HG03521 (cell line): Measurements from ENCODE around the gene ASPDH.

Experiments
- ATAC-seq: cut with Tn5 transposase; IDR thresholded peaks from one replicate; pipeline ENCODE4 v1.9.1; 2021; ENCODE audit warnings: mild to moderate bottlenecking, moderate library complexity; ENCODE audit not compliant: unreplicated experiment

ASPDH gene

GRCh38 chr19:50498219-50499056, 15.3 kb downstream of the ASPDH start:
- ATAC-seq = no peak

GRCh38 chr19:50497022-50497405, 16.7 kb downstream of the ASPDH start:
- ATAC-seq = no peak

GRCh38 chr19:50496189-50497021, 17.3 kb downstream of the ASPDH start:
- no peak for ATAC-seq

DNA sequence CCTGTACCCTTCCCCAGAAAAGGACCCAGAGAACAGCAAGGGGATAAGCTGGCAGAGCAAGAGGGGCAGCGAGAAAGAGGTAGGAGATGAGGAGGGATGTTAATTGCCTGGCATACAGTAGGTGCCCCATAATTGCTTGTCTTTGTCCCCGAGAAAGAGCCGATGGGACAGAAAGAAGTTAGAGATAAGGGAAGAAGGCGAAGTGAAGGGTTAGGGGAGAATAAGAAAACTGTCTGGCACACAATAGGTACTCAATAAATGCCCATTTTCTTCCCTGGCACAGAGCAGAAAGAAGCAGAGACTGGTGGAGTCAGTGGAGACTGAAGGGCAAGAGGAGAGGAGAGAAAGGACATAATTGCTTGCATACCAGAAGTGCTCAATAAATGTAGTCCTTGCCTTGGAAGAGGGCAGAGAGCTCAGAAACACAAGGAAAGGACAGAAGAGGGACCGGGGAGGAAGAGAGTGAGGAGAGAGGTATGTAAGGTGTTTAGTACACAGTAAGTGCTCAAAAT, 18.6 kb downstream of the ASPDH start:
- no peak for ATAC-seq

- no peak for ATAC-seq
These were observed 19.3 kb downstream of the ASPDH start for GRCh38 chr19:50494186-50495019.

- no peak for ATAC-seq
These were observed 20.5 kb downstream of the ASPDH start for GRCh38 chr19:50493171-50493570.

DNA sequence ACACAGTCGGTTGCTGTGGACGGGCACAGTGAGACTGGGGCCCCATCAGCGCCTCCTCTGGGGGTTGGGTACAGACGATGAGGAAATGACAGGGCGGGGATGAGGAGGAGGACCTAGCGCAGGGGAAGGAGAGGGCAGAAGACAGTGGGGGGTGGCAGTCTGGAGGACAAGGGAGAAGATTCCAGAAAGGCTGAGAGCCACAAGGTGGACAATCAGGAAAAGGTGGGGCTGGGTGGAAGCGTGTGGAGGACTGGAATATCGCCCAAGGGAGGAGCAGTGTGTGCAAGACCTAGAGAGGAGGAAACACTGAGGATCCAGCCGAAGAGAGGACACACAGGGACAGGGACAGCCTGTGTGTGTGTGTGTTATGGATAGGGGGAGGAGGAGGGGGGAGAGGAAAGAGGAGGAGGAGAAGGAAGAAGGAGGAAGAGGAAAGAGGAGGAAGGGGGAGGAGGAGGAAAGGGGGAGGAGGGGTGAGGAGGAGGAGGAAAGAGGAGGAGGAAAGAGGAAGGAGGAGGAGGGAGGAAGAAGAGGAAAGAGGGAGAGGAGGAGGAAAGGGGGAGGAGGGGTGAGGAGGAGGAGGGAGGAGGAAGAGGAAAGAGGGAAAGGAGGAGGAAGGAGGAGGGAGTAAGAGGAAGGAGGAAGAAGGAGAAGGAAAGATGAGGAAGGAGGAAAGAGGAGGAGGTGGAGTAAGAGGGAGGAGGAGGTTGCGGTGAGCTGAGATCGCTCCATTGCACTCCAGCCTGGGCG, 21.2 kb downstream of the ASPDH start:
- ATAC-seq = no peak

GRCh38 chr19:50490991-50491472, 22.7 kb downstream of the ASPDH start:
- no peak for ATAC-seq

DNA sequence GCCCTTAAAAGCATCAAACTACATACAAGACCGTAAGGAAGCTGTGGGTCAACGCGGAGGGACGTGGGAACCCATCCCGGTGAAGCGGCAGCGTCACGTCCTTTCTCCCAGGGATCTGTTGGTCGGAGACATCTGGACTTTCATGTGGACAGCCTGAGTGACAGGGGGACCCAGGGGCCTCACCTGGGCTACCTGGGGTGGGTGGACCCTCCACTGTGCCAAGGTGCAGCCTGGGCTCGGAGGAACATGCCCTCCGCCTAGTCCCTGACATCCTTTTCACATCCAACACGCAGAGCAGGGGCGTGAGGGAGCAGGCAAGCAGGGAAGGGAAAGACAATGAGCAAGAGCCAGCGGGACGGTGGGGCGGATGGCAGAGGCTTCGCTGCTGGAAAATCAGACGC, 23.3 kb downstream of the ASPDH start:
- ATAC-seq = no peak

GRCh38 chr19:50489461-50490011, 24.2 kb downstream of the ASPDH start:
- no peak for ATAC-seq

DNA sequence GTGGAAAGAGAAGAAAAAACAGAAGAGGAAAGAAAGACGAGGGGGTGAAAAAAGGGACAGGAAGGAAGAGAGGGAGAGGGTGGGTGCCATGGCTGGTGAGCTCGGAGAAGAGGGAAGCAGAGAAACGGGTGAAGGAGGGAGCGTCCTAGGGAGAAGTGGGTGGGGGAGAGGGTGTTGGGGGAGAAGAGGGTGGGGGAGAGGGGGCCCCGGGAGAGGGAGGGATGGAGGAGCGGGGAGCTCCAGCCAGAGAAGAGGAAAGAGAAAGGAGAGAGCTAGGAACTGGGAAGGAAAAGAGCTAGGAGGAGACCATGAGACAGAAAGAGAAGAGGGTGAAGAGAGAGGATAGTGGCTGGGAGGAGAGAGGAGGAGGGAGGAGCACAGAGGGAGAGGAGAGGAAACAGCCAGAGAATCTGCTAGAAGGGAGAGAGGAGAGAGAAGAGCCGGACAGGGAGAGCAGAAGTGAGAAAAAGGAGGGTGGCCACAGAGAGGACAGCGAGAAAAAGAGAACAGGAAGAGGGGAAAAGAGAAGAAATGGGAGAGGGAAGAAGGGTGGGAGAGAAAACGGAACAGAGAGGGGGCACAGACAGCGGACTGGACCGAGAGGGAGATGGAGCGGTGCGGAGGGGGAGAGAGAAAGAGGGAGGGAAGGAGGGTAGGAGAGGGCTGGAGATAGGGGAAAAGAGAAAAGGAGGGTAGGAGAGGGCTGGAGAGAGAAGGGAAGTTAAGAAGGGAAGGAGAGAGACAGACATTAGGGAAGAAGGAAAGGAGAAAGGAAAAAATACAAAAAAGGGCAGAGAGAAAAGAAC, 25.1 kb downstream of the ASPDH start:
- ATAC-seq = no peak

DNA sequence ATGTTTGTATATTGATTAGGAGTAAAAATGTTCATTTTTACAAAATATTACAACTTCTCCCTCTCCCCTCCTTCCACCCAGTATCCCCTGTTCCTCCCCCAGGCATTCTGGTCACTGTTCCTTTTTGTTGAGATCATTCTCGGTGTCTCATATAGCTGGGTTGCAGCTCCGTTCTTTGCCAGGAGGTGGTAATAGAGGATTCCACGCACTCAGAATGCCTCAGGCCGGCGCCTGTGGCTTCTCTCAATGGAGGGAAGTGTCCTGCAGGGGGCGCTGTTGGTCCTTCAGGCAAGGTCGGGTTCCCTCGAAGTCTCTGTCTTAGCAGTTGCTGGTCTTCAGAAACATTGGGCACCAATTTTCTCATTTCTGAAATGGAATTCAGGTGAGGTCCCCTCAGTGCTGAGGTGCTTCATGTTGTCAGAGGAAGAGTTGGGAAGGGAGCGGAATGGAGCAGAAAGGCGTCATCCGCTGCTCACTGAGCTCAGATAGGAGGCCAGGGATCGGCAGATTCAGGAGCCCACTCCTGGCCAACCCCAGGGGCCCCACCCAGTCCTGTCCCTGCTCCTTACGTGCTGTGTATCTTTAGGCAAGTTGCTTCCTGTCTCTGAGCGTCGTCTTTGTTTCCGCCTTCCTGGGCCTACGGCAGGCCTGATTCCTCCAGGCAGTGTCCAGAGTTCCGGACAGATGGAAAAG, 26.7 kb downstream of the ASPDH start:
- ATAC-seq = no peak

DNA sequence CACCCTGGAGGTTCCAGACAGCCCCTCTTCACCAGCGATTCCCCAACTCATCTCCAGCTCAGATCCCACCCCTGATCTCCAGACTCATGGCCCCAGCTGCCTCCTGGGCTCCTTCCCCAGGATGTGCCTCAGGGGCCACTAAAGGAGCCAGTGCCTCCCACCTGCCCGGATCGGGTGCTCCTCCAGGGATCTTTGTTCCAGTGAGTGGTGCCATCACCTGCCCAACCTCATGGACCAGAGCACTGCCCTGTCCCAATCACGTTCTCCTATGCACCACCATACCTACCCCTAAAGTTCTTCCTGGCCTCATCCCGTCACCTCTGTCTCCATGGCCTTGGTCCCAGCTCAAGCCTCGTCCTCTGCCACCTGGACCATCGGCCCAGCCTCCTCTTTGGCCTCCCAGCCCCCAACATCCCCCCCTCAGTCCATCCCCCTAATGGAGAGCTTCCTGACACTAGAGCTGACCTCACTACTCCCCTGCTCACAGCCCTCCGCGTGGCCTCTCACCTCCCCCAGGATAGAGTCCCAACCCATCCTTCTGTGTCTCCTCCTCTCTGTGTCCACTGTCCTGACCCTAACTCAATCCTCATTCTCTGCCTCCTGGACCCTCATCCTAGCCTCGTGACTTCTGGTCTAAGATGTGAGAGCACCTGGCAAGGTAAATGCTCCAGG, 28.3 kb downstream of the ASPDH start:
- ATAC-seq = no peak

DNA sequence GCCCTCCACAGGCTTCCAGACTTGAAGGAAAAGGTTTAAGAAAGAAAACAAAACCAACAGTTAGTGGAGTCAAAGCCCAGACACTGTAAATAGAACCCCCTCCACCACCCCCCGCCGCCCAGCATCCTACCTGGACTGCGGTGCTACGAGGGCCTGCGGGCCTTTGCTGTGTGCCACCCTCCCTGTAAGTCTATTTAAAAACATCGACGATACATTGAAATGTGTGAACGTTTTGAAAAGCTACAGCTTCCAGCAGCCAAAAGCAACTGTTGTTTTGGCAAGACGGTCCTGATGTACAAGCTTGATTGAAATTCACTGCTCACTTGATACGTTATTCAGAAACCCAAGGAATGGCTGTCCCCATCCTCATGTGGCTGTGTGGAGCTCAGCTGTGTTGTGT, 30.8 kb downstream of the ASPDH start:
- no peak for ATAC-seq

DNA sequence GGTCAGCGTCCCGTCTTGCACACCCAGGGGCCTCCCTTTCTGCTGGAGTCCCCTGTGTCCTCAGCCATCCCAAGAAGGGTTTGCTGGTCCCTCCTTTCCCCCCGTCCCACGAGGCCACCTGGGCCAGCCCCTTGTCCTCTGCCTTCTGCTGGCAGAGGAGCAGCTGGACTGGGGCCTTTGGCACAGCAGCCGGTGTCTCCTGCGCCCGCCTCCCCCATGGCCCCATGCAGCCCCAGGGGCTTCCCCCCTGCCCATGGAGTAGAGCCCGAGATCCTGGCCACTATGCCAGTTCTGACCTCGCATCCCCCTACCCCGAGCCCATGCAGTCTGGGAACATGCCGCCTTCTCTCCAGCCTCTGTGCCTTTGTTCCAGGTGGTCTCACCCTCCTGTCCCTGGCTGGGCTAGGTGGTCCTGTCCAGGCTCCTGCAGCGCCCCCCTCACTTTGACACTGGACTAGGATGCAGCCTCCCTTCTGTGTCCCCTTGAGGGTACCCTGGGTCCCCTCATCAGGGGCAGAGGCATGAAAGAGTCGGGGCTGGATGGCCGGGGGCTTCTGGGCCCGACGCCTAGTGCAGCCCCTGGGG, 31.4 kb downstream of the ASPDH start:
- ATAC-seq = no peak

GRCh38 chr19:50481351-50482149, 32.2 kb downstream of the ASPDH start:
- no peak for ATAC-seq
